Measurements from ENCODE around the gene PRDX1. TPM values are rescaled to one million over a fixed set of nuclear protein-coding genes. Genes with fewer than 3 reads are reported as not detected.

PRDX1 gene
- total and polyA plus RNA-seq, 2 of the 8 experiments (the other 6 are each of a cell fraction or from before 2014, with no cell fraction given): 1,165 to 1,418 TPM

DNA sequence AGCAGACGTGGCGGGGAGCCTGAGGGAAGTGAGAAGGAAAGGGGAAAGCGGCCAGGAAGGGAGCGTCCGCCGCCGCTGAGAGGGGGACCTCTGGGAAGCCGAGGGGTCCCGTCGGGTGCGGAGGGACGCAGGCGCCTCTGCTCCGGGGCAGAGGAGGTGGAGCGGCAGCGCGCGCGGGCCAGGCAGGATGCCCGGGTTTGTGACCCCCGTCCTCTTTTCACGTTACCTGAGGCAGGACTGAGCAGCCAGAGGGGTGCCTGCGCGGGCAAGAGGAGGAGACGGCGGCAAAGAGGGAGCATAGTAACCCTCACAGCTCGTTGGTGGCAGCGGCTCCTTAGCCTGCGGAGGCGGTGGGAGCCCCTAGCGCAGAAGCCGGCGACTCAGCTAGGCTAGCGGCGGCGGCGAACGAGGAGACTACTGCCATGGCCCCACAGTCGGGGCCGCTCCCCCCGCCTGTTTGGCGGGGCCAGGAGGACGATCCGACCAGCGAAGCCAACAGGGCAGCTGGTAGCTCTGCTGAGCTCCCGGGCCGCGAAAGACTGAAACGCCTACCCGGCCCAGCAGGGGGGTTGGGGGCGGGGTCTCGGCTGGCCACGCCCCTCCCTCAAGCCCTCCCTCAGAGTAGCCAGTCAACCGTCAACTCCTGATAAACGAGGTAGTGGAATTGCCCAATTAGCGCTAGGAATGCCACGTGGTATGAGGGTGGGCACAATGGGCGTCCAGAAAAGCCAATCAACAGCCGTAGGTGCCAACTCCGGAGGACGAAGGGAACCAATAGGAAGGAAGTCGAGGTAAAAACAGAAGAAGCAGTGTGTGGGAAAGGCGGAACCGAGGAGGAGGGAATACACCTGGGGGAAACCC is 30.8 kb downstream of the PRDX1 start, which contains the start of gene TESK2 (continued):
- peak; percentile 97; the same call in 1 of the 2 replicates for TF ChIP-seq RBBP5 (IDR thresholded peaks at IDR 0.05; ENCODE audit: borderline replicate concordance, low read depth, low read length)
- no peak for TF ChIP-seq HDAC6 (IDR thresholded peaks at IDR 0.05; ENCODE audit: low read depth, low read length)
- TF ChIP-seq TAF7 (optimal IDR thresholded peaks at IDR 0.05; ENCODE audit: borderline replicate concordance, low read depth, low read length): peak; percentile 77
- peak; percentile 87 for TF ChIP-seq SP2 (IDR thresholded peaks at IDR 0.05; ENCODE audit: low read length)
- TF ChIP-seq SIX5 (IDR thresholded peaks at IDR 0.05; ENCODE audit: low read depth, low read length): no peak
- 0 out of 2 replicates have a peak, but pooled peaks have one; percentile 50 for TF ChIP-seq CHD1 (IDR thresholded peaks at IDR 0.05; ENCODE audit: low read depth, low read length)
- TF ChIP-seq SUZ12 (IDR thresholded peaks at IDR 0.05; ENCODE audit: low read length): no peak
- TF ChIP-seq MAFK (IDR thresholded peaks at IDR 0.05; ENCODE audit: low read depth, low read length): no peak
- TF ChIP-seq CHD2 (IDR thresholded peaks at IDR 0.05; ENCODE audit: low read length): peak; percentile 90
- TF ChIP-seq, protein P1, sequence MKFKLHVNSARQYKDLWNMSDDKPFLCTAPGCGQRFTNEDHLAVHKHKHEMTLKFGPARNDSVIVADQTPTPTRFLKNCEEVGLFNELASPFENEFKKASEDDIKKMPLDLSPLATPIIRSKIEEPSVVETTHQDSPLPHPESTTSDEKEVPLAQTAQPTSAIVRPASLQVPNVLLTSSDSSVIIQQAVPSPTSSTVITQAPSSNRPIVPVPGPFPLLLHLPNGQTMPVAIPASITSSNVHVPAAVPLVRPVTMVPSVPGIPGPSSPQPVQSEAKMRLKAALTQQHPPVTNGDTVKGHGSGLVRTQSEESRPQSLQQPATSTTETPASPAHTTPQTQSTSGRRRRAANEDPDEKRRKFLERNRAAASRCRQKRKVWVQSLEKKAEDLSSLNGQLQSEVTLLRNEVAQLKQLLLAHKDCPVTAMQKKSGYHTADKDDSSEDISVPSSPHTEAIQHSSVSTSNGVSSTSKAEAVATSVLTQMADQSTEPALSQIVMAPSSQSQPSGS (IDR thresholded peaks at IDR 0.05; ENCODE audit: low read length): no peak
- TF ChIP-seq, protein P2, sequence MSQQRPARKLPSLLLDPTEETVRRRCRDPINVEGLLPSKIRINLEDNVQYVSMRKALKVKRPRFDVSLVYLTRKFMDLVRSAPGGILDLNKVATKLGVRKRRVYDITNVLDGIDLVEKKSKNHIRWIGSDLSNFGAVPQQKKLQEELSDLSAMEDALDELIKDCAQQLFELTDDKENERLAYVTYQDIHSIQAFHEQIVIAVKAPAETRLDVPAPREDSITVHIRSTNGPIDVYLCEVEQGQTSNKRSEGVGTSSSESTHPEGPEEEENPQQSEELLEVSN (IDR thresholded peaks at IDR 0.05): peak; percentile 90
- peak; percentile 79 for TF ChIP-seq CEBPB (IDR thresholded peaks at IDR 0.05; ENCODE audit: low read depth, low read length)
- TF ChIP-seq POLR2AphosphoS5 (IDR thresholded peaks at IDR 0.05; ENCODE audit: low read depth, low read length): peak; percentile 64
- peak; percentile 79; the same call in 1 of the 2 replicates for TF ChIP-seq TBP (IDR thresholded peaks at IDR 0.05; ENCODE audit: low read depth, low read length)
- TF ChIP-seq KDM5A (IDR thresholded peaks at IDR 0.05; ENCODE audit: low read length): no peak
- TF ChIP-seq RFX5 (IDR thresholded peaks at IDR 0.05; ENCODE audit: borderline replicate concordance, low read depth, low read length): no peak
- TF ChIP-seq POU5F1 (IDR thresholded peaks at IDR 0.05; ENCODE audit: low read depth, low read length): no peak
- no peak for TF ChIP-seq JUN (IDR thresholded peaks at IDR 0.05; ENCODE audit: low read depth, low read length)
- TF ChIP-seq FOSL1 (IDR thresholded peaks at IDR 0.05; ENCODE audit: insufficient read depth, low read depth, low read length): no peak
- TF ChIP-seq RXRA (IDR thresholded peaks at IDR 0.05; ENCODE audit: insufficient read depth, low read depth, low read length): no peak
- TF ChIP-seq CTBP2 (IDR thresholded peaks at IDR 0.05; ENCODE audit: borderline replicate concordance, insufficient read depth, insufficient read length, low read length): no peak

Measured in H1 (cell line).